ENCODE measurements around the gene CLRN3.

DNA sequence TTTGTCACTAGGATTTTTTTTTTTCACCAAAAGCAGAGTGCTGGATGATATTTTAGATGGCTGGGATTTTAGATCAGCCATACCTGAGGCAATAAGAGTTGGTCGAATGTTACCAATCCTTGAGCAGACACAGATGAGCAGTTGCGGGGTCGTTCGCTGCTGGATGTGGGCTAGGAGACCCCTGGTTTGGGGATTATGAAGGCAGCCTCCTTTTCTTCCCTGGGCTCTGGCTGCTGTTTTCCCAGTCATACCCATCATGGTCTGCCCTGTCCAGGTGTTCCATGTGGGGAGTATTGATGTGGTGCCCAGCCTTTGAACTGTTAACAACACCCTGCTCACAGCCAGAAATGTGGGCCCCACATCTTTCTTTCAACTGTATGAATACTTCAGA, 19.1 kb upstream of the CLRN3 start:
- TF ChIP-seq, protein P1, sequence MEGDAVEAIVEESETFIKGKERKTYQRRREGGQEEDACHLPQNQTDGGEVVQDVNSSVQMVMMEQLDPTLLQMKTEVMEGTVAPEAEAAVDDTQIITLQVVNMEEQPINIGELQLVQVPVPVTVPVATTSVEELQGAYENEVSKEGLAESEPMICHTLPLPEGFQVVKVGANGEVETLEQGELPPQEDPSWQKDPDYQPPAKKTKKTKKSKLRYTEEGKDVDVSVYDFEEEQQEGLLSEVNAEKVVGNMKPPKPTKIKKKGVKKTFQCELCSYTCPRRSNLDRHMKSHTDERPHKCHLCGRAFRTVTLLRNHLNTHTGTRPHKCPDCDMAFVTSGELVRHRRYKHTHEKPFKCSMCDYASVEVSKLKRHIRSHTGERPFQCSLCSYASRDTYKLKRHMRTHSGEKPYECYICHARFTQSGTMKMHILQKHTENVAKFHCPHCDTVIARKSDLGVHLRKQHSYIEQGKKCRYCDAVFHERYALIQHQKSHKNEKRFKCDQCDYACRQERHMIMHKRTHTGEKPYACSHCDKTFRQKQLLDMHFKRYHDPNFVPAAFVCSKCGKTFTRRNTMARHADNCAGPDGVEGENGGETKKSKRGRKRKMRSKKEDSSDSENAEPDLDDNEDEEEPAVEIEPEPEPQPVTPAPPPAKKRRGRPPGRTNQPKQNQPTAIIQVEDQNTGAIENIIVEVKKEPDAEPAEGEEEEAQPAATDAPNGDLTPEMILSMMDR (IDR thresholded peaks at IDR 0.05; ENCODE audit: insufficient read depth, low read depth, low read length), result no peak
- TF ChIP-seq EZH2 (IDR thresholded peaks at IDR 0.05; ENCODE audit: insufficient read depth, low read length), result no peak

Data from astrocyte (in vitro differentiated cells and primary cell).